Astrocyte of the cerebellum (primary cell): ENCODE measurements around the gene IVL.

ENCODE experiments used
- DNase-seq: peaks from one replicate; pipeline ENCODE4 v3.0.0-alpha.2; 2011; ENCODE audit warnings: low read depth
- H3K4me3 ChIP-seq: 2 replicates; pipeline ENCODE4 v1.5.1; 2011; ENCODE audit warnings: mild to moderate bottlenecking, low read depth, low read length, moderate library complexity
- in situ Hi-C: cut with HindIII; loops from 2 replicates; pipeline ENCODE4 v1.10.0; 2017; ENCODE audit warnings: low sequenced_read_pairs
- TF ChIP-seq, protein P1 (sequence below): IDR thresholded peaks from 2 replicates; pipeline ENCODE4 v1.5.1; 2012; ENCODE audit warnings: low read length, low read depth, moderate library complexity, mild to moderate bottlenecking; ENCODE audit errors: missing control alignments

Gene IVL

DNA sequence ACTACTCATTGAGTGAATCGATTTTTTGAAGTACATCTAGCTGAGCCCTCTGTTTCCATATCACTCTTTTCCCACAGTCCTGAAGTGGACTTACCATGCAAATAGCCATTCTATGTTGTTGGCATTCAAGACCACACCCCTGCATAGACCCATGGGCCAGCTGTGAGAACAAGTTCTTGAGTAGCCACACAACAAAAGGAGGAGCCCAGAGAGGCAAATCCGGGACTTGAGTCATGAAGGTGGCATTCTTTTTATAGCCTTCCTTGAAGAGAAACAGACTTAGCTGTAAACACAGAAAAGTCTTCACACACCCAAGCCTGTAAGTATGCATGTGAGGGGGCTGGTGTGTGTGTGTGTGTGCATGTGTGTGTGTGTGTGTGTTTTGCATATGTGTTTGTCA, 24.9 kb downstream of the IVL start:
- no peak overlapping the region for H3K4me3 ChIP-seq
- DNase-seq, result no peak
- in situ Hi-C loops, result no loop called here
- TF ChIP-seq, protein P1, sequence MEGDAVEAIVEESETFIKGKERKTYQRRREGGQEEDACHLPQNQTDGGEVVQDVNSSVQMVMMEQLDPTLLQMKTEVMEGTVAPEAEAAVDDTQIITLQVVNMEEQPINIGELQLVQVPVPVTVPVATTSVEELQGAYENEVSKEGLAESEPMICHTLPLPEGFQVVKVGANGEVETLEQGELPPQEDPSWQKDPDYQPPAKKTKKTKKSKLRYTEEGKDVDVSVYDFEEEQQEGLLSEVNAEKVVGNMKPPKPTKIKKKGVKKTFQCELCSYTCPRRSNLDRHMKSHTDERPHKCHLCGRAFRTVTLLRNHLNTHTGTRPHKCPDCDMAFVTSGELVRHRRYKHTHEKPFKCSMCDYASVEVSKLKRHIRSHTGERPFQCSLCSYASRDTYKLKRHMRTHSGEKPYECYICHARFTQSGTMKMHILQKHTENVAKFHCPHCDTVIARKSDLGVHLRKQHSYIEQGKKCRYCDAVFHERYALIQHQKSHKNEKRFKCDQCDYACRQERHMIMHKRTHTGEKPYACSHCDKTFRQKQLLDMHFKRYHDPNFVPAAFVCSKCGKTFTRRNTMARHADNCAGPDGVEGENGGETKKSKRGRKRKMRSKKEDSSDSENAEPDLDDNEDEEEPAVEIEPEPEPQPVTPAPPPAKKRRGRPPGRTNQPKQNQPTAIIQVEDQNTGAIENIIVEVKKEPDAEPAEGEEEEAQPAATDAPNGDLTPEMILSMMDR, result no peak

DNA sequence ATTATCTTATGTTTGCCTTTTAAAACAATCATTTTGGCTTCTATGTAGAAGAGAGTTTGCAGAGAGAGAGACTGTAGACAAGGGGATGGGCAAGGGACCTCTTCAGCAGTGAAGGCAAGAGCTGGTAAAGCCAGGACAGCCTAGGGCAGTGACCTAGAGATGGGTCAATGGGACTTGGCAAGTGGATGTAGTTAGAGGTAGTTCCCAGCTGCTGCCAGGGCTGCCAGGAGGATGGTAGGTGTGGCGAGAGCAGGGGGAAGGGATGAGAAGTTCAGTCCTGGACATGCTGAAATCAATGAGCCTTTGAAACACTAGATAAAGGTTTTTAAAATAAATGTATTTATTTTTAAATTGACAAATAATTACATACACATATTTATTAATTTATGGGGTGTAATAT, 32.3 kb downstream of the IVL start:
- DNase-seq, result no peak
- TF ChIP-seq, protein P1, result no peak

DNA sequence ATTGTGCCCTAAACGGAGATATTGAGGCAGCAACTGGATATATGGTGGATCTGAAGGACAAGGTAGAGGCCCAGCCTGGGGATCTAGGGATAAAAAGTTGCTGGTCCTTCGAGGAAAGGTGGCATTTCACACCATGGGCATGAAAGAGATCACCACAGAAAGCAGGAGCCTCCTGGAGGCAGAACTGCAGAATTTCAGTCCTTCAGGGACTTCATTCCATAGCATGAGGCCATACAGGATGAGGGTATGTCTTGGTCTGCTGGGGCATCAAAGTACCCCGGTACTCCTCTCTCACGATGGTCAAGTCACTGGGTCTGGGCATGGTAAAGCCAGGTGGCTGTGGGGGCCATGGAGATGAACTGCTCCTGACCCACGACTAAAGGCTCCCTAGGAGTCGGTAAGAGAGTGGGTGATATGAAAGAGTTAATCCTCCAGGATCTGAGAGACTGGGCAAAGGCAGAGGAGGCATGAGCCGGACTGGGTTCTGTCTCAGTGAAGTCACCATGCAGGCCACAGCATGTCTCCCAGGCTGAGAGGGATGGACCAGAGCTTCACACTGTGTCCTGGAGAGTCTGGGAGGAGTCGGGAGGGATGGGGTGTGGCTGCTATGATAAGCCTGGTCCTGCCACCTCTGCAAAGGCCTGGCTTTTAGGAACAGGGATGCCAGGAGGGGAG, 32.8 kb downstream of the IVL start:
- DNase-seq, result no peak
- TF ChIP-seq, protein P1, result no peak
- H3K4me3 ChIP-seq, result no peak overlapping the region
- in situ Hi-C loops, result no loop called here

More for the DNA sequence above, 32.3 kb downstream of the IVL start:
- H3K4me3 ChIP-seq, result no peak overlapping the region
- in situ Hi-C loops, result no loop called here

DNA sequence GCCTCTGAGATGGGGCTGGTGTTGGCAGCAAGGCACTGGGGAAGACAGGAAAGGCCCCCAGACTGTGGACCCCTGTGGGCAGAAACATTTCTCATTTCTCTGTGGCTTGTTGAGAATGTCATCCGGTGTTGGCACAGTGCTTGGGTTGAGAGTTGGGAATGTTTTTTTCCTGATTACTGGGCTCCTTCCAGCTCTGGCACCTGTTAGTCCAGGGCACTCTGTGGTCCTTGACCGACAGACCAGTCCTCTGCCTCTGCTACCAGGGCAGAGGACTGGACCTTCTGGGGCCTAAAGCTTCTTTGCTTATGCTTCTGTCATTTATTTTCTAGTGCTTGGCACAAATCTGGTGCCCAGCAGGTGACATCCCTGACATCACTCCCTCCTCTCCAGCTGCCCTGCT, 33.8 kb downstream of the IVL start:
- in situ Hi-C loops, result no loop called here
- no peak for DNase-seq
- TF ChIP-seq, protein P1, result no peak

DNA sequence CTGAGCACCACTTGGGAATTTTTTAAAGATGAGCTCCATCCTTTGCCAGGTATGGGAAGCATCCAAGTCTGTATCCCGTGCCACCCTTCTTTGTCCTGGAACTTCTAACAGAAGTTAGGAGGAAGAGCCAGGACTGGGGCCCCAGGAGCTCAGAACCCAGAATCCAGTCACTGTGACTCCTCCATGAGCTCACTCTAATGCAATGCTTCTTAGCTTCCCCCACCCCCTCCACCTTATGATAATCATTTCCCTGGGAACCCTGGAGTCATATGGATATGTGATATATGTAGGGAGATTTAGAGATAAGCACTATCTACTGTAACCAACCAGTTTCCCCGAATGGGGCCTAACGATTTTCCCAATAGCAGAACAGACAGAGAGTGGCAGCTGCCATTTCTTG, 37.9 kb downstream of the IVL start:
- H3K4me3 ChIP-seq, result no peak overlapping the region
- TF ChIP-seq, protein P1, result no peak
- in situ Hi-C loops, result no loop called here
- no peak for DNase-seq

More for the DNA sequence above, 33.8 kb downstream of the IVL start:
- H3K4me3 ChIP-seq, result no peak overlapping the region

DNA sequence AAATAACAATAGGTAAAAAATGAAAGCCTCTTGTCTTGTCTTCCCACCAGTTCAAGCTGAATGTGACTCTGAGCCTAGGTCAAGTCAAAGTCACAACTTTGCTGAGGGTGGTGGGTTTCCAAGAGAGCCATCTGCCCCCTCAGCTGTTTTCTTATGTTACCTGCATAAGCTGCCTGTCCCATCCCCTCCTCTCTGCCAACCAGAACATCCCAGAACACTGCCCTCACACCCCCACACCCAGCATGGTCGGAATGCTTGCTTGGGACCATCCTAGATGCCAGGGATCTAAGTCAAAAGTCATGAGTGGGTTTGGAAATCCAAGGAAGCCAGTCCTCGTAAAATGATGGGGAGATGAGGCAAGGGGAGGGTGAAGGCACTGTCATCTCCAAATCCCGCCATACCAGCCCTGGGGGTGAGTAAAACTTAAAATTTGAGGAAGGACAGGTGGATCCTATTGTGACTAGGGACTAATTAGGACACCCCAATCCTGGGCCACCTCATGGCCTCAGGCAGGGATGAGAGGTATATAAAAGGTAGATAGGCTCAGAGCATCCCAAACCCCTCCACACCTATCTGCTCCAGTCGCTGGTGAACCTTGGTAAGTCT, 38.4 kb downstream of the IVL start, which contains the start of gene SPRR5:
Gene SPRR5, plus strand, starts transcription at position 556 of the 606 bp plus-strand sequence. CDS start 1,349 bp downstream, outside the sequence.
- TF ChIP-seq, protein P1, result no peak
- H3K4me3 ChIP-seq, result no peak within 1 kb of the TSS
- in situ Hi-C loops, result no loop called here
- no peak for DNase-seq
